CD14-positive monocyte (primary cell): ENCODE measurements around the gene CRCP. TPM values are rescaled to one million over a fixed set of nuclear protein-coding genes. Genes with fewer than 3 reads are reported as not detected.
"Not testable (repeated sequence)": the region's sequence is repeated elsewhere in the genome, so short reads cannot be mapped to it uniquely, and the experiment has no call there.

Experiments
- DNase-seq, 3 donors: peaks; one replicate each; pipeline ENCODE4 v3.0.0-alpha.2; 2011 to 2022
- H2AFZ ChIP-seq: 2 replicates; pipeline ENCODE4 v1.6.0; 2012; ENCODE audit warnings: mild to moderate bottlenecking, low read depth, low read length, inconsistent platforms; ENCODE audit not compliant: insufficient read depth, poor library complexity, severe bottlenecking
- H3K27ac ChIP-seq, 2 donors: 1 replicate in 1 of 2; 2 replicates in 1 of 2; pipeline ENCODE4 v1.5.1; 2012 to 2013; ENCODE audit warnings: low read length in 2 of 2, control low read depth in 1 of 2, inconsistent platforms in 1 of 2, low read depth in 1 of 2, mild to moderate bottlenecking in 1 of 2
- H3K27me3 ChIP-seq, 2 donors: one replicate each; pipeline versions ENCODE4 v1.6.0 to v1.6.1; 2011 to 2013; ENCODE audit warnings: low read length in 2 of 2; ENCODE audit not compliant: control insufficient read depth in 2 of 2, insufficient read depth in 2 of 2
- H3K36me3 ChIP-seq, 2 donors: replicated peaks in 1 of 2; 1 replicate in 1 of 2; 2 replicates in 1 of 2; pipeline versions ENCODE4 v1.5.1 to v1.6.1; 2012 to 2013; ENCODE audit warnings: low read length in 2 of 2, control low read depth in 1 of 2, inconsistent platforms in 1 of 2, mild to moderate bottlenecking in 1 of 2; ENCODE audit not compliant: insufficient read depth in 2 of 2, control insufficient read depth in 1 of 2
- H3K4me1 ChIP-seq, 2 donors: 1 replicate in 1 of 2; 2 replicates in 1 of 2; pipeline versions ENCODE4 v1.5.1 to v1.6.1; 2012 to 2013; ENCODE audit warnings: low read length in 2 of 2, control low read depth in 1 of 2, inconsistent platforms in 1 of 2, mild to moderate bottlenecking in 1 of 2, moderate library complexity in 1 of 2; ENCODE audit not compliant: insufficient read depth in 2 of 2, control insufficient read depth in 1 of 2
- H3K4me2 ChIP-seq: replicated peaks from 2 replicates; pipeline ENCODE3; 2012; ENCODE audit warnings: low read length, moderate library complexity, mild to moderate bottlenecking; ENCODE audit not compliant: poor library complexity, severe bottlenecking; ENCODE audit errors: extremely low read depth
- H3K4me3 ChIP-seq, 3 experiments: fragments of 200-600 bp in 1 of 3; sonication (generic) in 1 of 3; replicated peaks in 1 of 3; 1 replicate in 2 of 3; 2 replicates in 1 of 3; pipeline ENCODE4 v1.5.1; 2011 to 2013; ENCODE audit warnings: low read length in 3 of 3, mild to moderate bottlenecking in 3 of 3, control low read depth in 2 of 3, low read depth in 2 of 3, inconsistent platforms in 1 of 3, moderate library complexity in 1 of 3
- H3K79me2 ChIP-seq: 2 replicates; pipeline ENCODE4 v1.6.0; 2012; ENCODE audit warnings: mild to moderate bottlenecking, control low read depth, inconsistent platforms, low read length, moderate library complexity; ENCODE audit not compliant: insufficient read depth
- H3K9ac ChIP-seq: 2 replicates; pipeline ENCODE4 v1.6.0; 2017; ENCODE audit warnings: low read length, mild to moderate bottlenecking; ENCODE audit not compliant: insufficient read depth, poor library complexity, severe bottlenecking
- H3K9me3 ChIP-seq, 2 donors: replicated peaks in 1 of 2; 1 replicate in 1 of 2; 2 replicates in 1 of 2; pipeline versions ENCODE4 v1.5.1 to v1.6.1; 2012 to 2013; ENCODE audit warnings: low read length in 2 of 2, control low read depth in 1 of 2; ENCODE audit not compliant: control insufficient read depth in 1 of 2, insufficient read depth in 1 of 2
- H4K20me1 ChIP-seq: 2 replicates; pipeline ENCODE4 v1.6.0; 2012; ENCODE audit warnings: mild to moderate bottlenecking, low read length, control low read depth, moderate library complexity; ENCODE audit not compliant: insufficient read depth
- H3K27ac Mint-ChIP-seq, 7 donors: one replicate each; pipeline ENCODE4 v1.8.0; 2020; ENCODE audit warnings: mild to moderate bottlenecking in 7 of 7, mixed read lengths in 7 of 7, moderate library complexity in 6 of 7, inconsistent platforms in 2 of 7
- H3K27me3 Mint-ChIP-seq, 3 donors: one replicate each; pipeline ENCODE4 v1.8.0; 2021 to 2022; ENCODE audit warnings: low read depth in 3 of 3, mild to moderate bottlenecking in 3 of 3, mixed read lengths in 3 of 3, moderate library complexity in 3 of 3, inconsistent platforms in 1 of 3
- H3K36me3 Mint-ChIP-seq, 2 donors: one replicate each; pipeline ENCODE4 v1.8.0; 2020; ENCODE audit warnings: mixed read lengths in 2 of 2, inconsistent platforms in 1 of 2, mild to moderate bottlenecking in 1 of 2
- H3K4me1 Mint-ChIP-seq: one replicate; pipeline ENCODE4 v1.8.0; 2020; ENCODE audit warnings: mild to moderate bottlenecking, mixed read lengths
- H3K4me3 Mint-ChIP-seq, 2 donors: one replicate each; pipeline ENCODE4 v1.8.0; 2020; ENCODE audit warnings: mild to moderate bottlenecking in 2 of 2, mixed read lengths in 2 of 2, moderate library complexity in 1 of 2
- H3K9me3 Mint-ChIP-seq, 7 donors: one replicate each; pipeline ENCODE4 v1.8.0; 2020 to 2022; ENCODE audit warnings: mixed read lengths in 7 of 7, mild to moderate bottlenecking in 6 of 7, moderate library complexity in 6 of 7, inconsistent platforms in 2 of 7
- CTCF ChIP-seq: fragments of 200-600 bp; IDR thresholded peaks from one replicate; pipeline ENCODE4 v1.8.0; 2022; ENCODE audit warnings: antibody characterized with exemption, mild to moderate bottlenecking
- WGBS: methylation state at CpG from one replicate; pipeline ENCODE4 v1.1.5; 2013; ENCODE audit warnings: missing lambda C conversion rate; ENCODE audit not compliant: insufficient coverage; 5-methylcytosine and 5-hydroxymethylcytosine counted together
- intact Hi-C, 2 donors: fragments of 100-400 bp; cut with micrococcal nuclease; formaldehyde crosslinking; loops; one replicate each; pipeline versions ENCODE4 v1.15.0 to v1.15.1; 2023
- polyA plus RNA-seq, 3 donors: library from polyadenylated mRNA; depleted of rRNA in 1 of 3; unstranded in 2 of 3; stranded (reverse) in 1 of 3; fragments of 300-500 nt in 2 of 3; fragments of >200 nt in 1 of 3; fragmentation: Illumina TruSeq in 2 of 3; gene quantifications; 1 replicate in 2 of 3; 2 replicates in 1 of 3; pipeline ENCODE4 v1.2.3, GENCODE V29; 2012 to 2021

Gene CRCP
- polyA plus RNA-seq, 3 donors: 14.0 to 19.9 (median 15.5) TPM

GRCh38 chr7:66070222-66070621 lies 44.4 kb upstream of the CRCP start:
- H3K27ac ChIP-seq: no peak overlapping the region
- no peak overlapping the region for H3K4me2 ChIP-seq
- no peaks in the 10 kb centered on the region for H4K20me1 ChIP-seq
- no peak for DNase-seq
- no peaks in the 10 kb centered on the region for H3K36me3 ChIP-seq
- Mint-ChIP-seq H3K4me1 (peaks cover 1% of the 10 kb centered on the region), H3K4me3 (no peak overlapping the region), H3K27me3 (peaks cover 4 to 8% (median 7%) of the 10 kb centered on the region in 3 donors), H3K36me3 (no peaks in the 10 kb centered on the region), H3K27ac (no peak overlapping the region), H3K9me3 (peaks cover 0 to 3% (median 1%) of the 10 kb centered on the region in 7 donors)
- no peaks in the 10 kb centered on the region for H3K27me3 ChIP-seq
- intact Hi-C loops: loop anchor here in 1 of 2 donors (10.0 kb wide), 1 partner anchor 85 kb away; the partner anchor contains the start of gene GUSB
- H2AFZ ChIP-seq: no peak overlapping the region
- no peaks in the 10 kb centered on the region for H3K79me2 ChIP-seq
- no peak for TF ChIP-seq CTCF
- WGBS: no CpG with 5 or more reads among the region's 1 CpG
- H3K4me3 ChIP-seq: no peak overlapping the region
- H3K9me3 ChIP-seq: no peaks in the 10 kb centered on the region
- peaks cover 2% of the 10 kb centered on the region in 2 donors for H3K4me1 ChIP-seq
- no peak overlapping the region for H3K9ac ChIP-seq

GRCh38 chr7:66072208-66072607 lies 42.4 kb upstream of the CRCP start:
- not testable (repeated sequence) for H3K27ac ChIP-seq, H3K9me3 Mint-ChIP-seq, H3K27ac Mint-ChIP-seq, H3K9me3 ChIP-seq, H2AFZ ChIP-seq, DNase-seq, H3K27me3 ChIP-seq, H3K4me2 ChIP-seq, H3K4me3 Mint-ChIP-seq, H4K20me1 ChIP-seq, H3K36me3 ChIP-seq, H3K9ac ChIP-seq, H3K27me3 Mint-ChIP-seq, H3K36me3 Mint-ChIP-seq, H3K4me3 ChIP-seq
- 92% methylated on average over 3 of the region's 7 CpGs for WGBS
- Histone ChIP-seq H3K4me1 (peaks cover 17 to 18% of the 10 kb centered on the region in 2 donors), H3K79me2 (peaks cover 13% of the 10 kb centered on the region)
- H3K4me1 Mint-ChIP-seq: peaks cover 14% of the 10 kb centered on the region
- intact Hi-C loops: loop anchor here in 1 of 2 donors (10.0 kb wide), 1 partner anchor 87 kb away; the partner anchor contains the start of gene GUSB
